Ecto neural progenitor cell (in vitro differentiated cells): ENCODE measurements around the gene DSCAM.
"Not testable (repeated sequence)": the region's sequence is repeated elsewhere in the genome, so short reads cannot be mapped to it uniquely, and the experiment has no call there.

Source experiments
- DNase-seq: peaks from one replicate; pipeline ENCODE4 v3.0.0-alpha.2; 2018; ENCODE audit warnings: low spot score

Gene DSCAM

GRCh38 chr21:40244981-40245380 is 602.0 kb downstream of the DSCAM start:
- DNase-seq: no peak

- no peak for DNase-seq
Measured at GRCh38 chr21:40243685-40244084, 603.3 kb downstream of the DSCAM start.

- DNase-seq: no peak
Measured at GRCh38 chr21:40242586-40243265, 604.2 kb downstream of the DSCAM start.

GRCh38 chr21:40235528-40235927 is 611.4 kb downstream of the DSCAM start:
- no peak for DNase-seq

- DNase-seq: no peak
Measured at GRCh38 chr21:40231979-40232378, 615.0 kb downstream of the DSCAM start.

GRCh38 chr21:40227096-40227495 is 619.9 kb downstream of the DSCAM start:
- no peak for DNase-seq

GRCh38 chr21:40215941-40216340 is 631.0 kb downstream of the DSCAM start:
- DNase-seq: no peak

- DNase-seq: no peak
Measured at GRCh38 chr21:40210251-40210650, 636.7 kb downstream of the DSCAM start.

GRCh38 chr21:40208948-40209345 is 638.0 kb downstream of the DSCAM start:
- no peak for DNase-seq

- DNase-seq: no peak
Measured at GRCh38 chr21:40208206-40208947, 638.6 kb downstream of the DSCAM start.

GRCh38 chr21:40200946-40201345 is 646.0 kb downstream of the DSCAM start:
- no peak for DNase-seq

GRCh38 chr21:40200126-40200525 is 646.8 kb downstream of the DSCAM start:
- DNase-seq: no peak

GRCh38 chr21:40194185-40194980 is 652.6 kb downstream of the DSCAM start:
- no peak for DNase-seq

- no peak for DNase-seq
Measured at GRCh38 chr21:40191616-40192015, 655.3 kb downstream of the DSCAM start.

- no peak for DNase-seq
Measured at GRCh38 chr21:40191196-40191595, 655.8 kb downstream of the DSCAM start.

- DNase-seq: no peak
Measured at GRCh38 chr21:40187946-40188654, 658.9 kb downstream of the DSCAM start.

GRCh38 chr21:40187244-40187643 is 659.7 kb downstream of the DSCAM start:
- DNase-seq: no peak

- DNase-seq: no peak
Measured at GRCh38 chr21:40186045-40186444, 660.9 kb downstream of the DSCAM start.

GRCh38 chr21:40185208-40185607 is 661.8 kb downstream of the DSCAM start:
- no peak for DNase-seq

GRCh38 chr21:40182491-40182890 is 664.5 kb downstream of the DSCAM start:
- DNase-seq: not testable (repeated sequence)

- DNase-seq: no peak
Measured at GRCh38 chr21:40179166-40179565, 667.8 kb downstream of the DSCAM start.

GRCh38 chr21:40178726-40179125 is 668.2 kb downstream of the DSCAM start:
- no peak for DNase-seq
